ENCODE results near the gene MAVS. TPM values are rescaled to one million over a fixed set of nuclear protein-coding genes. Genes with fewer than 3 reads are reported as not detected.
A peak's percentile ranks its signal among the peaks of the same experiment; 100 is the strongest.

The MAVS gene
- total and polyA plus RNA-seq, 8 donors: 25.4 to 38.7 (median 32.1) TPM

- Histone ChIP-seq H3K4me1 (peaks cover 31 to 98% of the 10 kb centered on the region in 2 donors), H3K4me3 (no peak overlapping the region), H3K27ac (no peak overlapping the region), H3K36me3 (peaks cover 0 to 12% of the 10 kb centered on the region in 2 donors), H3K27me3 (no peaks in the 10 kb centered on the region), H3K9me3 (no peaks in the 10 kb centered on the region)
- no peak for TF ChIP-seq CTCF (IDR thresholded peaks at IDR 0.05)
- intact Hi-C loops (cut with DNase I): no loop called here
- ATAC-seq (no peak), DNase-seq (no peak)
These were observed 52.0 kb downstream of the MAVS start for GRCh38 chr20:3898639-3899038.

GRCh38 chr20:3900187-3900604 lies 53.6 kb downstream of the MAVS start:
- Histone ChIP-seq H3K27ac (peak overlapping the region in 1 of 2 donors; percentile 89), H3K27me3 (no peaks in the 10 kb centered on the region), H3K9me3 (no peaks in the 10 kb centered on the region), H3K4me3 (no peak overlapping the region), H3K36me3 (peaks cover 0 to 7% of the 10 kb centered on the region in 2 donors), H3K4me1 (peaks cover 42 to 95% of the 10 kb centered on the region in 2 donors)
- no peak for DNase-seq
- no peak for TF ChIP-seq CTCF (IDR thresholded peaks at IDR 0.05)
- peak; percentile 71 for ATAC-seq
- intact Hi-C loops (cut with DNase I): no loop called here

- TF ChIP-seq CTCF (IDR thresholded peaks at IDR 0.05): no peak
- Histone ChIP-seq H3K27me3 (no peaks in the 10 kb centered on the region), H3K9me3 (no peaks in the 10 kb centered on the region), H3K36me3 (peaks cover 0 to 7% of the 10 kb centered on the region in 2 donors), H3K4me3 (peak overlapping the region in 1 of 2 donors; percentile 27), H3K4me1 (peaks cover 37 to 90% of the 10 kb centered on the region in 2 donors), H3K27ac (peak overlapping the region; percentile 46 to 89)
- intact Hi-C loops (cut with DNase I): no loop called here
- DNase-seq (no peak), ATAC-seq (peak; percentile 26)
These were observed 54.5 kb downstream of the MAVS start for GRCh38 chr20:3901028-3901705.

- peak overlapping the region in 1 of 2 donors; percentile 27 for H3K4me3 ChIP-seq
- H3K36me3 ChIP-seq: peaks cover 0 to 4% of the 10 kb centered on the region in 2 donors
- DNase-seq: peak in 1 of 4 donors; percentile 23
- H3K27ac ChIP-seq: peak overlapping the region; percentile 46 to 89
- H3K4me1 ChIP-seq: peaks cover 37 to 88% of the 10 kb centered on the region in 2 donors
- H3K27me3 ChIP-seq: no peaks in the 10 kb centered on the region
- intact Hi-C loops (cut with DNase I): no loop called here
- H3K9me3 ChIP-seq: no peaks in the 10 kb centered on the region
- no peak for TF ChIP-seq CTCF (IDR thresholded peaks at IDR 0.05)
- ATAC-seq: no peak
These were observed 55.2 kb downstream of the MAVS start for GRCh38 chr20:3901706-3902440.

- intact Hi-C loops (cut with DNase I): no loop called here
- no peaks in the 10 kb centered on the region for H3K36me3 ChIP-seq
- no peaks in the 10 kb centered on the region for H3K9me3 ChIP-seq
- H3K4me3 ChIP-seq: peak overlapping the region in 1 of 2 donors; percentile 27
- ATAC-seq (no peak), DNase-seq (no peak)
- H3K4me1 ChIP-seq: peaks cover 37 to 82% of the 10 kb centered on the region in 2 donors
- H3K27ac ChIP-seq: peak overlapping the region; percentile 46 to 89
- no peaks in the 10 kb centered on the region for H3K27me3 ChIP-seq
- no peak for TF ChIP-seq CTCF (IDR thresholded peaks at IDR 0.05)
These were observed 55.8 kb downstream of the MAVS start for GRCh38 chr20:3902446-3902845.

All from left lung (tissue), 10 donors.